H1 (cell line): Measurements from ENCODE around the gene CUL9. TPM values are rescaled to one million over a fixed set of nuclear protein-coding genes. Genes with fewer than 3 reads are reported as not detected.

Experiments
- CTCF ChIA-PET: fragments of 300-600 bp; sonication (Branson Sonifier 250); formaldehyde crosslinking; loops from one replicate; lab custom pipeline; 2021; ENCODE audit not compliant: partially characterized antibody; lab: Charles Lee
- POLR2A ChIA-PET: fragments of 300-600 bp; sonication (Branson Sonifier 250); formaldehyde crosslinking; loops from one replicate; lab custom pipeline; 2021; ENCODE audit warnings: inconsistent platforms; ENCODE audit not compliant: partially characterized antibody; lab: Charles Lee
- DNase-seq, 2 experiments: peaks; one replicate each; pipeline versions ENCODE4 v3.0.0 to v3.0.0-alpha.2; 2010 to 2022; ENCODE audit warnings: low spot score in 2 of 2, low read depth in 1 of 2, mixed read lengths in 1 of 2
- FAIRE-seq: peaks from 2 replicates; lab custom pipeline; 2011; peaks lifted over from hg19 to GRCh38; lab: Jason Lieb, UNC
- H2AFZ ChIP-seq: 2 replicates; pipeline ENCODE4 v1.8.1; 2012; ENCODE audit warnings: low read length, inconsistent platforms
- H2AK5ac ChIP-seq: 2 replicates; pipeline ENCODE4 v1.6.1; 2013; ENCODE audit warnings: low read depth, low read length
- H2BK120ac ChIP-seq: replicated peaks from 2 replicates; pipeline ENCODE3; 2013; ENCODE audit warnings: low read depth, low read length, inconsistent platforms
- H2BK12ac ChIP-seq: 2 replicates; pipeline ENCODE4 v1.6.1; 2013; ENCODE audit warnings: low read depth, low read length
- H2BK15ac ChIP-seq: 2 replicates; pipeline ENCODE4 v1.6.1; 2013; ENCODE audit warnings: low read length
- H2BK20ac ChIP-seq: 2 replicates; pipeline ENCODE4 v1.6.1; 2013; ENCODE audit warnings: low read length
- H2BK5ac ChIP-seq: 2 replicates; pipeline ENCODE4 v1.6.1; 2013; ENCODE audit warnings: low read depth, low read length
- H3K14ac ChIP-seq: 2 replicates; pipeline ENCODE4 v1.6.1; 2013; ENCODE audit warnings: inconsistent platforms; ENCODE audit not compliant: insufficient read length
- H3K18ac ChIP-seq: 2 replicates; pipeline ENCODE4 v1.6.1; 2013; ENCODE audit warnings: low read length; ENCODE audit errors: extremely low read depth
- H3K23ac ChIP-seq: 2 replicates; pipeline ENCODE4 v1.6.1; 2013; ENCODE audit warnings: inconsistent platforms; ENCODE audit not compliant: insufficient read length
- H3K23me2 ChIP-seq: 2 replicates; pipeline ENCODE4 v1.6.1; 2013; ENCODE audit warnings: low read depth, low read length
- H3K27ac ChIP-seq: 2 replicates; pipeline ENCODE4 v1.6.1; 2011; ENCODE audit warnings: low read depth, low read length, inconsistent platforms
- H3K27me3 ChIP-seq, 4 experiments: replicated peaks in 1 of 4; 1 replicate in 1 of 4; 2 replicates in 3 of 4; pipeline versions ENCODE4 v1.6.1 to v1.8.1; 2011 to 2013; ENCODE audit warnings: low read length in 3 of 4, mild to moderate bottlenecking in 3 of 4, inconsistent platforms in 2 of 4, mixed read lengths in 2 of 4, moderate library complexity in 1 of 4; ENCODE audit not compliant: control insufficient read depth in 3 of 4, insufficient read depth in 3 of 4; ENCODE audit errors: extremely low read depth in 1 of 4
- H3K36me3 ChIP-seq, 4 experiments: 2 replicates each; pipeline versions ENCODE4 v1.6.1 to v1.8.1; 2011 to 2013; ENCODE audit warnings: mild to moderate bottlenecking in 4 of 4, low read length in 3 of 4, moderate library complexity in 2 of 4, control low read depth in 1 of 4, inconsistent platforms in 1 of 4; ENCODE audit not compliant: insufficient read depth in 4 of 4, control insufficient read depth in 2 of 4
- H3K4ac ChIP-seq: replicated peaks from 2 replicates; pipeline ENCODE3; 2013; ENCODE audit warnings: low read length, low read depth, mixed read lengths, inconsistent platforms; ENCODE audit not compliant: insufficient read length
- H3K4me1 ChIP-seq, 4 experiments: replicated peaks in 1 of 4; 1 replicate in 1 of 4; 2 replicates in 3 of 4; pipeline versions ENCODE4 v1.6.1 to v1.8.1; 2011 to 2013; ENCODE audit warnings: low read length in 3 of 4, inconsistent platforms in 2 of 4, mixed read lengths in 1 of 4; ENCODE audit not compliant: insufficient read depth in 4 of 4, control insufficient read depth in 3 of 4
- H3K4me2 ChIP-seq, 2 experiments: 2 replicates each; pipeline versions ENCODE4 v1.6.1 to v1.8.1; 2011 to 2013; ENCODE audit warnings: low read depth in 2 of 2, low read length in 2 of 2, control low read depth in 1 of 2, inconsistent platforms in 1 of 2, mild to moderate bottlenecking in 1 of 2; ENCODE audit not compliant: insufficient read depth in 1 of 2
- H3K4me3 ChIP-seq, 4 experiments: fragments of 200-600, 300-600 bp in 1 of 4; sonication (generic), shearing (Covaris generic), sonication (Bioruptor Twin) in 1 of 4; 2 replicates each; pipeline versions ENCODE4 v1.5.1 to v1.8.1; 2011 to 2016; ENCODE audit warnings: low read length in 4 of 4, low read depth in 3 of 4, control low read depth in 2 of 4, inconsistent platforms in 2 of 4, mild to moderate bottlenecking in 2 of 4, mixed read lengths in 1 of 4, moderate library complexity in 1 of 4; ENCODE audit not compliant: insufficient read depth in 2 of 4; ENCODE audit errors: extremely low read depth in 1 of 4
- H3K56ac ChIP-seq: replicated peaks from 2 replicates; pipeline ENCODE3; 2013; ENCODE audit warnings: low read depth, mild to moderate bottlenecking, mixed read lengths, low read length, inconsistent platforms; ENCODE audit not compliant: insufficient read length
- H3K79me1 ChIP-seq: 2 replicates; pipeline ENCODE4 v1.6.1; 2013; ENCODE audit warnings: low read depth, low read length, control low read depth
- H3K79me2 ChIP-seq, 2 experiments: 2 replicates each; pipeline versions ENCODE4 v1.6.1 to v1.8.1; 2012 to 2013; ENCODE audit warnings: low read length in 2 of 2, mild to moderate bottlenecking in 2 of 2, inconsistent platforms in 1 of 2; ENCODE audit not compliant: insufficient read depth in 2 of 2, control insufficient read depth in 1 of 2
- H3K9ac ChIP-seq, 4 experiments: replicated peaks in 1 of 4; 1 replicate in 1 of 4; 2 replicates in 3 of 4; pipeline versions ENCODE4 v1.6.1 to v1.8.1; 2011 to 2013; ENCODE audit warnings: low read depth in 3 of 4, low read length in 3 of 4, control low read depth in 2 of 4, mild to moderate bottlenecking in 2 of 4, moderate library complexity in 2 of 4, inconsistent platforms in 1 of 4; ENCODE audit errors: extremely low read depth in 1 of 4
- H3K9me3 ChIP-seq, 2 experiments: 2 replicates each; pipeline versions ENCODE4 v1.6.1 to v1.8.1; 2012 to 2013; ENCODE audit warnings: mild to moderate bottlenecking in 2 of 2, moderate library complexity in 2 of 2, control low read depth in 1 of 2, inconsistent platforms in 1 of 2, low read depth in 1 of 2, low read length in 1 of 2, mixed read lengths in 1 of 2; ENCODE audit not compliant: insufficient read depth in 2 of 2
- H4K20me1 ChIP-seq, 2 experiments: replicated peaks in 1 of 2; 2 replicates each; pipeline versions ENCODE3 to v1.8.1; 2011 to 2013; ENCODE audit warnings: inconsistent platforms in 2 of 2, low read length in 2 of 2, mild to moderate bottlenecking in 1 of 2; ENCODE audit not compliant: insufficient read depth in 2 of 2, control insufficient read depth in 1 of 2
- H4K5ac ChIP-seq: 2 replicates; pipeline ENCODE4 v1.6.1; 2013; ENCODE audit warnings: low read length, low read depth, mixed read lengths, inconsistent platforms; ENCODE audit not compliant: insufficient read length
- H4K8ac ChIP-seq: 2 replicates; pipeline ENCODE4 v1.8.0; 2013; ENCODE audit warnings: mild to moderate bottlenecking, moderate library complexity, low read length, inconsistent platforms; ENCODE audit not compliant: insufficient read depth; ENCODE audit errors: extremely low read depth
- H4K91ac ChIP-seq: replicated peaks from 2 replicates; pipeline ENCODE3; 2013; ENCODE audit warnings: low read length, mixed read lengths, inconsistent platforms; ENCODE audit not compliant: insufficient read length
- CBX5 ChIP-seq: fragments of 300-800, 300-1000 bp; sonication (generic); IDR thresholded peaks from 2 replicates; pipeline ENCODE4 v1.7.1; 2016; ENCODE audit warnings: antibody characterized with exemption, low read length, low read depth
- CBX8 ChIP-seq: fragments of 300-800, 300-1000 bp; sonication (generic); IDR thresholded peaks from 2 replicates; pipeline ENCODE4 v1.7.1; 2016; ENCODE audit warnings: low read depth, low read length, borderline replicate concordance
- CHD1 ChIP-seq: IDR thresholded peaks from 2 replicates; pipeline ENCODE4 v1.6.1; 2012; ENCODE audit warnings: low read depth, low read length, improper control_type of control experiment
- HDAC2 ChIP-seq, 2 experiments: fragments of 300-600 bp in 1 of 2; sonication (generic) in 1 of 2; IDR thresholded peaks; 2 replicates each; pipeline ENCODE4 v1.6.1; 2011 to 2012; ENCODE audit warnings: low read depth in 2 of 2, low read length in 2 of 2, mild to moderate bottlenecking in 2 of 2, moderate library complexity in 2 of 2, borderline replicate concordance in 1 of 2, inconsistent platforms in 1 of 2
- JUN ChIP-seq: IDR thresholded peaks from 2 replicates; pipeline ENCODE4 v1.6.1; 2011; ENCODE audit warnings: low read depth, mild to moderate bottlenecking, improper control_type of control experiment, low read length
- SUZ12 ChIP-seq: fragments of 200-600 bp; sonication (generic); IDR thresholded peaks from 2 replicates; pipeline ENCODE4 v1.6.1; 2012; ENCODE audit warnings: mild to moderate bottlenecking, inconsistent platforms, low read length, moderate library complexity, mixed read lengths
- TEAD4 ChIP-seq: IDR thresholded peaks from 2 replicates; pipeline ENCODE4 v1.6.1; 2012; ENCODE audit warnings: low read depth, low read length, inconsistent platforms, mixed read lengths
- WGBS, 2 experiments: shearing (Covaris generic) in 1 of 2; methylation state at CpG; one replicate each; pipeline versions ENCODE4 v1.1.6 to v1.1.7; 2013 to 2015; ENCODE audit warnings: low lambda C conversion rate in 2 of 2, mixed read lengths in 2 of 2, inconsistent platforms in 1 of 2, low coverage in 1 of 2, missing lambda C conversion rate in 1 of 2; ENCODE audit not compliant: insufficient replicate concordance in 2 of 2, insufficient coverage in 1 of 2, insufficient read length in 1 of 2; ENCODE audit errors: extremely low coverage in 1 of 2, missing lambda C conversion rate in 1 of 2; 5-methylcytosine and 5-hydroxymethylcytosine counted together
- polyA plus RNA-seq, 7 experiments: library from polyadenylated mRNA; depleted of rRNA in 3 of 7; stranded (reverse) in 5 of 7; unstranded in 2 of 7; fragments of >200 nt in 5 of 7; fragments of 200-250 nt in 2 of 7; gene quantifications; 1 replicate in 5 of 7; 2 replicates in 1 of 7; 4 replicates in 1 of 7; pipeline versions ENCODE4 v1.2.1 to v1.2.3, GENCODE V29; 2011 to 2013; ENCODE audit warnings: missing spikeins in 2 of 7, mixed read lengths in 2 of 7
- total RNA-seq: library from RNA; stranded (reverse); fragmentation: NEBNext Ultra II Directional; extraction: Animal tissue kit (Norgen Biotek cat#: 25700); gene quantifications from 2 replicates; pipeline ENCODE4 v1.2.1, GENCODE V29; 2021

The CUL9 gene
- total and polyA plus RNA-seq, 2 of the 8 experiments (the other 6 are each of a cell fraction or from before 2014, with no cell fraction given), result 7.7 to 9.8 TPM

GRCh38 chr6:43203029-43203717, 21.2 kb downstream of the CUL9 start:
- 0 out of 2 replicates have a peak overlapping the region, but pooled peaks have one; percentile 27 for H2BK12ac ChIP-seq
- no peaks in the 10 kb centered on the region for H3K27me3 ChIP-seq
- H4K5ac ChIP-seq, result no peak overlapping the region
- peak overlapping the region; percentile 22 for H4K91ac ChIP-seq
- H3K36me3 ChIP-seq, result no peaks in the 10 kb centered on the region
- H2AK5ac ChIP-seq, result no peak overlapping the region
- FAIRE-seq (no peak), DNase-seq (no peak)
- H2BK120ac ChIP-seq, result no peak overlapping the region
- H3K4ac ChIP-seq, result no peak overlapping the region
- CTCF ChIA-PET, result interaction anchor here (0.8 to 1.0 kb wide), 2 partner anchors 11 to 27 kb away, joined by 3 read pairs; no protein-coding TSS in a partner anchor
- H3K4me3 ChIP-seq, result no peak overlapping the region
- no peak overlapping the region for H4K8ac ChIP-seq
- H3K23ac ChIP-seq, result no peak overlapping the region
- H3K18ac ChIP-seq, result no peak overlapping the region
- no peaks in the 10 kb centered on the region for H3K79me1 ChIP-seq
- H3K14ac ChIP-seq, result no peak overlapping the region
- TF ChIP-seq CBX5, result no peak
- TF ChIP-seq JUN, result no peak
- no peak for TF ChIP-seq CHD1
- TF ChIP-seq CBX8, result no peak
- no peak for TF ChIP-seq HDAC2 (IDR thresholded peaks at IDR 0.05; ENCODE audit: borderline replicate concordance in 1 of 2, low read depth in 2 of 2, low read length in 2 of 2)
- TF ChIP-seq TEAD4, result no peak
- TF ChIP-seq SUZ12, result no peak
- H2BK20ac ChIP-seq, result no peak overlapping the region
- no peaks in the 10 kb centered on the region for H4K20me1 ChIP-seq
- H3K9me3 ChIP-seq, result no peaks in the 10 kb centered on the region
- H3K79me2 ChIP-seq, result no peaks in the 10 kb centered on the region
- no peak overlapping the region for H3K4me2 ChIP-seq
- no peaks in the 10 kb centered on the region for H3K4me1 ChIP-seq
- no peak overlapping the region for H3K9ac ChIP-seq
- 89% methylated on average over 17 of the region's 17 CpGs; no CpG with 5 or more reads in 1 of the 2 experiments for WGBS, 2 experiments
- H3K23me2 ChIP-seq, result no peaks in the 10 kb centered on the region; the same call in 1 of the 2 replicates
- H2BK5ac ChIP-seq, result no peak overlapping the region
- no peak overlapping the region for H3K56ac ChIP-seq
- POLR2A ChIA-PET, result interaction anchor here (0.9 to 2.1 kb wide), 7 partner anchors 18 to 33 kb away, joined by 3 to 8 read pairs (median 4); partner anchors contain the start of gene SRF
- no peak overlapping the region for H2AFZ ChIP-seq
- H2BK15ac ChIP-seq, result no peak overlapping the region
- no peak overlapping the region for H3K27ac ChIP-seq
